ENCODE results near the gene TPSB2. TPM values are rescaled to one million over a fixed set of nuclear protein-coding genes. Genes with fewer than 3 reads are reported as not detected.
"Not testable (repeated sequence)": the region's sequence is repeated elsewhere in the genome, so short reads cannot be mapped to it uniquely, and the experiment has no call there.

Gene TPSB2
- total RNA-seq, 1 experiment from 2014 or later, result not detected

- no peak for ATAC-seq
- Histone ChIP-seq H4K20me1 (ENCODE audit: insufficient read depth) (no peaks in the 10 kb centered on the region), H3K27ac (ENCODE audit: low read depth, low read length) (peak overlapping the region; percentile 72)
Observed at GRCh38 chr16:1192384-1193073, 37.5 kb downstream of the TPSB2 start.

DNA sequence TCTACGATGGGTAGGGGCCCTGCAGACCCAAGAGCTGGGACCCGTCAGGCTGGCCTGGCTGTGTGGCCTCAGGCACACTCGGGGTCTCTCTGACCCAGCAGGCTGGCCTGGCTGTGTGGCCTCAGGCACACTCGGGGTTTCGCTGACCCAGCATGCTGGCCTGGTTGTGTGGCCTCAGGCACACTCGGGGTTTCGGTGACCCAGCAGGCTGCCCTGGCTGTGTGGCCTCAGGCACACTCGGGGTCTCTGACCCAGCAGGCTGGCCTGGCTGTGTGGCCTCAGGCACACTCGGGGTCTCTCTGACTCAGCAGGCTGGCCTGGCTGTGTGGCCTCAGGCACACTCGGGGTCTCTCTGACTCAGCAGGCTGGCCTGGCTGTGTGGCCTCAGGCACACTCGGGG is 39.2 kb downstream of the TPSB2 start:
- DNase-seq (ENCODE audit: low read depth, low spot score); H3K79me2 ChIP-seq (ENCODE audit: insufficient read depth, low read length); POLR2A ChIA-PET; H3K27me3 ChIP-seq (ENCODE audit: insufficient read depth, low read length); H3K9me2 ChIP-seq (ENCODE audit: insufficient read depth); H3K27ac ChIP-seq (ENCODE audit: low read depth, low read length); H4K20me1 ChIP-seq (ENCODE audit: insufficient read depth); H3K4me3 ChIP-seq (replicated peaks in 1 of 2; ENCODE audit: low read depth in 1 of 2, low read length in 2 of 2); ATAC-seq; H3K4me2 ChIP-seq (ENCODE audit: low read length); H3K9ac ChIP-seq (ENCODE audit: low read length); BruUV-seq (replicated peaks); RAD21 ChIA-PET (ENCODE audit: low non-redundant PET in 1 of 2, low total read pairs in 2 of 2, uncharacterized antibody in 2 of 2, unreplicated experiment in 2 of 2); H3K36me3 ChIP-seq (ENCODE audit: control insufficient read depth in 1 of 2, insufficient read depth in 2 of 2, low read length in 2 of 2); H3K9me3 ChIP-seq (ENCODE audit: control insufficient read depth in 1 of 2, insufficient read depth in 1 of 2, low read depth in 1 of 2, low read length in 2 of 2); CTCF ChIA-PET; H2AFZ ChIP-seq (ENCODE audit: low read depth, low read length, poor library complexity, severe bottlenecking): not testable (repeated sequence)
- H3K4me1 ChIP-seq (ENCODE audit: control insufficient read depth in 1 of 2, insufficient read depth in 2 of 2, low read length in 2 of 2), result peaks cover 22 to 36% of the 10 kb centered on the region in 2 experiments
- intact Hi-C loops (cut with micrococcal nuclease), result loop anchor here (5.0 kb wide), 2 partner anchors 38 to 133 kb away; partner anchors contain the start of gene CACNA1H

More at GRCh38 chr16:1192384-1193073, 37.5 kb downstream of the TPSB2 start:
- intact Hi-C loops (cut with micrococcal nuclease), result loop anchor here (5.0 kb wide), 2 partner anchors 40 to 135 kb away; partner anchors contain the start of gene CACNA1H
- CTCF ChIA-PET, result interaction anchor here (0.6 to 1.4 kb wide), 2 partner anchors 11 to 67 kb away, joined by 3 read pairs; no protein-coding TSS in a partner anchor
- TF ChIP-seq RAD21 (IDR thresholded peaks at IDR 0.05; ENCODE audit: low read depth) (no peak), SP1 (IDR thresholded peaks at IDR 0.05; ENCODE audit: low read depth) (no peak), TCF7L2 (IDR thresholded peaks at IDR 0.05; ENCODE audit: borderline replicate concordance, extremely low read depth, insufficient read depth, insufficient read length) (no peak)
- DNase-seq (ENCODE audit: low read depth, low spot score), result no peak
- Histone ChIP-seq H3K4me3 (replicated peaks in 1 of 2; ENCODE audit: low read depth in 1 of 2, low read length in 2 of 2) (peak overlapping the region; percentile 28 to 58), H3K79me2 (ENCODE audit: insufficient read depth, low read length) (no peaks in the 10 kb centered on the region), H3K9me3 (ENCODE audit: control insufficient read depth in 1 of 2, insufficient read depth in 1 of 2, low read depth in 1 of 2, low read length in 2 of 2) (no peaks in the 10 kb centered on the region), H3K36me3 (ENCODE audit: control insufficient read depth in 1 of 2, insufficient read depth in 2 of 2, low read length in 2 of 2) (no peaks in the 10 kb centered on the region), H3K27me3 (ENCODE audit: insufficient read depth, low read length) (no peaks in the 10 kb centered on the region), H2AFZ (ENCODE audit: low read depth, low read length, poor library complexity, severe bottlenecking) (no peak overlapping the region), H3K9me2 (ENCODE audit: insufficient read depth) (no peaks in the 10 kb centered on the region), H3K4me2 (ENCODE audit: low read length) (peak overlapping the region; percentile 78), H3K9ac (ENCODE audit: low read length) (peak overlapping the region; percentile 67), H3K4me1 (ENCODE audit: control insufficient read depth in 1 of 2, insufficient read depth in 2 of 2, low read length in 2 of 2) (peaks cover 22 to 36% of the 10 kb centered on the region in 2 experiments)
- RAD21 ChIA-PET (ENCODE audit: low non-redundant PET in 1 of 2, low total read pairs in 2 of 2, uncharacterized antibody in 2 of 2, unreplicated experiment in 2 of 2), result no interaction called here
- POLR2A ChIA-PET, result interaction anchor here (0.6 kb wide), 1 partner anchor 681 kb away, joined by 8 read pairs; no protein-coding TSS in a partner anchor
- no TSS peak for BruUV-seq (replicated peaks)
